HUES64 (cell line): ENCODE results near the gene PRAC1. TPM values are rescaled to one million over a fixed set of nuclear protein-coding genes. Genes with fewer than 3 reads are reported as not detected.

Experiments used
- H3K27ac ChIP-seq: 2 replicates; pipeline ENCODE4 v1.7.0; 2013; ENCODE audit warnings: low read depth, low read length, inconsistent platforms
- H3K27me3 ChIP-seq: 2 replicates; pipeline ENCODE4 v1.6.1; 2013; ENCODE audit warnings: mild to moderate bottlenecking, low read length; ENCODE audit not compliant: insufficient read depth
- H3K36me3 ChIP-seq: 2 replicates; pipeline ENCODE4 v1.6.1; 2013; ENCODE audit warnings: mild to moderate bottlenecking, low read length; ENCODE audit not compliant: insufficient read depth
- H3K4me1 ChIP-seq: 2 replicates; pipeline ENCODE4 v1.6.1; 2013; ENCODE audit warnings: mild to moderate bottlenecking, low read length, moderate library complexity; ENCODE audit not compliant: insufficient read depth
- H3K4me3 ChIP-seq: 2 replicates; pipeline ENCODE4 v1.5.1; 2013; ENCODE audit warnings: mild to moderate bottlenecking, low read length, moderate library complexity
- H3K9ac ChIP-seq: 2 replicates; pipeline ENCODE4 v1.6.1; 2013; ENCODE audit warnings: mild to moderate bottlenecking, low read depth, low read length
- H3K9me3 ChIP-seq: 2 replicates; pipeline ENCODE4 v1.6.1; 2013; ENCODE audit warnings: low read depth, low read length; ENCODE audit not compliant: insufficient read depth
- WGBS: fragments of 150-250, 120-280 bp; methylation state at CpG from one replicate; pipeline ENCODE4 v1.1.7; 2013; ENCODE audit warnings: missing lambda C conversion rate; 5-methylcytosine and 5-hydroxymethylcytosine counted together
- polyA plus RNA-seq, 2 experiments: library from polyadenylated mRNA; stranded (reverse); fragments of 50-300 nt; gene quantifications; one replicate each; pipeline ENCODE4 v1.2.3, GENCODE V29; 2013

Gene PRAC1
- polyA plus RNA-seq (2013, experiment 1 of 2) = not detected
- not detected for polyA plus RNA-seq (2013, experiment 2 of 2)

DNA sequence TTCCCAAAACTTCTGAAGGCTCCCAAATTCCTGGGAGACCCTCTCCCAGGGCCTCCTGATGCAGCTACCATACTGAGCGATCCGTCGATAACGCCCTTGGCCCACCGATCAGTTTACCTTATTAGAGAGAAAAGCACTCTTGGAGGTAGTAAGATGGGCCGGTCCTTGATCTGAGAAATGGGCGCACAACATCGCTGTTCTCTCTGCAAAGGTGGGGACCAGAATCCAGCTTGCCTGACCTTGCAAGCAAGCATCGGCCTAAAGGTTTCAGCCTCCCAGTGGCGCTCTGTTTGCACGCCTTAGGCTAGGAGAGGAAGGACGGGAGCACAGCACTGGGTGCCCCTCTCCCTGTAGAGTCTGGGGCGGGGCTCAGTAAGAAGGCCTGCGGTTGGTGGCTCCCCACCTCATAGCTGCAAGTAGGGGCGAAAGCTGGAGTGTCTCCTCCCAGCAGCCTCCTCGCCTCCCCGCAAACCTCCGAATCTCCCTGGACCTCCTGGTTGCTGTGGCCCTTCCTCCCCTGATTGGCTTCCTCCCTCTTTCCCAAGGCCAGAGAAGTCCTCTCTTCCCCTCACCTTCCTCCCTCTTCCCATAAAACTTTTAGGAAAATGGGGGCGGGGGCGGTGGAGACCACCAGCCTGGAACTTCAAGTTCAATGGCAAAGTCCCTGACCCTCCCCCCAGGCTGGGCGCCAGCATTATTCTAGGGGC is at the start of gene PRAC1:
Gene PRAC1 (minus strand): TSS at position 318 of the 707 bp plus-strand sequence. CDS start 126 bp downstream, at position 192.
- H3K27ac ChIP-seq = no peak within 1 kb of the TSS
- no peaks in the 10 kb centered on the region for H3K36me3 ChIP-seq
- no peak within 1 kb of the TSS for H3K9ac ChIP-seq
- peak within 1 kb of the TSS; percentile 32; the same call in 1 of the 2 replicates for H3K4me3 ChIP-seq
- no peaks in the 10 kb centered on the region for H3K9me3 ChIP-seq
- H3K4me1 ChIP-seq = peaks cover 27% of the 10 kb centered on the region
- WGBS = 17% methylated on average over 21 of the region's 21 CpGs
- peaks cover 100% of the 10 kb centered on the region for H3K27me3 ChIP-seq

DNA sequence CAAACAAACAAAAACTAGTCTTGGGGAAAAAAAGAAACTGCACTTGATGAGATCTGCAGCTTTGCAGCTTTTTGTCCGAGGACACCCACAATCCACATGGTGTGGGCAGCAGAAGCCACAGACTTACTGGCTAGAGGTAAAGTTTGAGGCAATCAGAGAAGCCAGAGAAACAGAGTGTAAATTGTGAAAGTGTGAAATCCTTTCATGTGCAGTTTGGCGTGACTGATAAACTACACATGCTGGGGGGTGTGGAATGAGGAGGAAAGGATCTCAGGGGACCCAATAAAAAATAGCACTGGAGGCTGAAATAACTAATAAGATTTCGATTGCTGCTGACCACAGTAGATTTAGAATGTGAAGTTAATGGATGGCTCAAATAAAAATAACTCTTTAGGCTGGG is 48.6 kb upstream of the PRAC1 start:
- no peaks in the 10 kb centered on the region for H3K36me3 ChIP-seq
- no peaks in the 10 kb centered on the region for H3K4me1 ChIP-seq
- H3K9ac ChIP-seq = no peak overlapping the region
- peaks cover 4% of the 10 kb centered on the region for H3K27me3 ChIP-seq
- no peak overlapping the region for H3K27ac ChIP-seq
- 87% methylated on average over 3 of the region's 3 CpGs for WGBS
- no peak overlapping the region for H3K4me3 ChIP-seq
- H3K9me3 ChIP-seq = no peaks in the 10 kb centered on the region

DNA sequence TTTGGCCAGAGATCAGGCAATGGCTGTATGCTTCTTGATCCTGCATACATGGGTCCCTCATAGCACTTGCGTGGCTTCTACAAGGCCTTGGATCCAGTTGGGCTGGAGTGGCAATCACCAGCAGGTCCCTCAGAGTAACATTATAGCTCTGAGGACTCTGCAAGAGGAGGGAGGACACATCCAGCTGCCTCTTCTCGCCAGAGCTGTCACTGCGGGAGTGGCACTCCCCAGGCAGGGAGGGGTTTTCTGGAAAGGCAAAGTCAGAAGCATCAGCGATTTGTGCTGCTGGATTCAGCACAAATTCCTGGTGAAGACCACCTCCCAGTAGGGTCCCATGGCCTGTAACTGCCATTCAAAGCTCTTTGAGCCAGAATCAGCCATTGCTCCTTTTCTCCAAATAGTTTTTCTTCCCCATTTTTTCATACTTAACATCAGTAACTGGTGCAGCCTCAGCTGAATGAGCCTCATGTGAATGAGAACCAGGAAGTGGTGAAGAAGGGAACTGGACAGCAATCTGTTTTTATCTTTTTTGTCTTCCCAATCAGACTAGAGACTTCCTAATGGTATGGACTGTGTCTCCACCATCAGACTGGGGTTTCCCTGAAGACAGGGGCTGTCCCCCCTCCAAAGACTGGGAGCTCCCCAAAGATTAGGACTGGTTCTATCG is 46.8 kb upstream of the PRAC1 start:
- no peak overlapping the region for H3K27ac ChIP-seq
- H3K4me1 ChIP-seq = no peaks in the 10 kb centered on the region
- H3K9ac ChIP-seq = no peak overlapping the region
- H3K27me3 ChIP-seq = peaks cover 15% of the 10 kb centered on the region
- H3K9me3 ChIP-seq = no peaks in the 10 kb centered on the region
- no peak overlapping the region for H3K4me3 ChIP-seq
- no peaks in the 10 kb centered on the region for H3K36me3 ChIP-seq
- WGBS = 79% methylated on average over 5 of the region's 5 CpGs

DNA sequence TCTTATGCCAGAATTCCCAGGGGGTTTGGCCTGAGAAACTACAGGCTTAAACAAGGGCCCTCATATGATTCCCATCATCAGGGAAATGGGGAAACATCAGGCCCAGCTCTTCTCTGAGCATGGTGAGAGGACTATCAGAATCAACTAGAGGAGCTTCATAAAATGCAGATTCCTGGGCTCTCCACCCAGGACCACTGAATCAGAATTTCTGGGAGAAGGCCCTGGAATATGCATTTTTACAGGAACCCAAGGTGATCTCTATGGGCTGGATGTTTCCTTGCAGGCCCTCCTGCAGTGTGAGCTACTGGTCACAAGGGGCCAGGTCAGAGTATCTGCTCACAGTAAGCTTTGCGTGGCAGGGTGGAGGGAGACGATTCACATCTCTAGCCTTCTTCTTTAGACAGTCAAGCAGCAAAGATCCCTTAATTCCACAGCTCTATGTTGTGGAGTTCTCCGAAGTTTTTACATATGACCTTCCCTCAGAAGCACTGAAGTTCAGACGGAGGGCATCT is 45.0 kb upstream of the PRAC1 start:
- H3K9me3 ChIP-seq = no peaks in the 10 kb centered on the region
- no peaks in the 10 kb centered on the region for H3K36me3 ChIP-seq
- no peak overlapping the region for H3K27ac ChIP-seq
- H3K4me3 ChIP-seq = no peak overlapping the region
- WGBS = 90% methylated on average over 4 of the region's 4 CpGs
- H3K9ac ChIP-seq = no peak overlapping the region
- no peaks in the 10 kb centered on the region for H3K4me1 ChIP-seq
- H3K27me3 ChIP-seq = peaks cover 33% of the 10 kb centered on the region

DNA sequence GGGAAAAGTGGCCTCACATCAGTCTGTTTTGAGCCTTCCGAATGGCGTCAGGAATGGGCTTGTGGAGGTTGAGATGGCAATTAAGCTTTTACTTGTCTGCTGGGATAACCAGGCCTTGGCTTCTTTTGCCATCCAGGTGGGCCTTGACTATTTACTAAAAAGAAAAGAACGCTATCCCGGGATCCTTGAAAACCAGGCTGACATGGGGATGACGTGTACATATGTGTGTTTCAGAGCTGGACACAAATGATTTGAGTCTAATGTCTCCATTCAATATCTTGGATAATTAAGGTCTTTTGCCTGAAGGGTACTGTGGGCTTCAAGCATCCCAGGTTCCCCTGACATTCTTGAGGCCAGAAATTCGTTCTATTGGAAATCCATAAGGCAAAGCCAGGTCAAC is 38.8 kb upstream of the PRAC1 start:
- H3K9ac ChIP-seq = no peak overlapping the region
- H3K36me3 ChIP-seq = no peaks in the 10 kb centered on the region
- H3K27ac ChIP-seq = no peak overlapping the region
- H3K4me1 ChIP-seq = no peaks in the 10 kb centered on the region
- no peak overlapping the region for H3K4me3 ChIP-seq
- no peaks in the 10 kb centered on the region for H3K9me3 ChIP-seq
- H3K27me3 ChIP-seq = peaks cover 86% of the 10 kb centered on the region
- 72% methylated on average over 6 of the region's 6 CpGs for WGBS

DNA sequence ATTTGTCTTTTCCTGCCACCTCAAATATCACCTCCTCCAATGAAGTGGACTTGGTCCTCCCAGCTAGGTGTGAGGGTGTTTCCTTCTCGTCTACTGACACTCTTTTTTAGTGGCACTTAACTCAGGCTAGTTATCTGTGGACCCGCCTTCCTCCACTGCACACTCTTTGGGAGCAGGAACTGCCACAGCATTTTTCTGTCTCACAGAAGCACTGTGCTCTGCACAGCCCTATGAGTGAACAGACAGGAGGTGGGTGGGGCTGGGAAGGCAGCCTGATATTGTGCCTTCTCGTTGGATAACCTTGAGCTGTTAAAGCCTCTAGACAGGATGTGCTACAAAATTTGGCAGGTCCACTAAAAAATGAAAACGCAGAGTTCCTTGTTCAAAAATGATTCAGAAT is 38.1 kb upstream of the PRAC1 start:
- H3K27me3 ChIP-seq = peaks cover 93% of the 10 kb centered on the region
- no peak overlapping the region for H3K27ac ChIP-seq

DNA sequence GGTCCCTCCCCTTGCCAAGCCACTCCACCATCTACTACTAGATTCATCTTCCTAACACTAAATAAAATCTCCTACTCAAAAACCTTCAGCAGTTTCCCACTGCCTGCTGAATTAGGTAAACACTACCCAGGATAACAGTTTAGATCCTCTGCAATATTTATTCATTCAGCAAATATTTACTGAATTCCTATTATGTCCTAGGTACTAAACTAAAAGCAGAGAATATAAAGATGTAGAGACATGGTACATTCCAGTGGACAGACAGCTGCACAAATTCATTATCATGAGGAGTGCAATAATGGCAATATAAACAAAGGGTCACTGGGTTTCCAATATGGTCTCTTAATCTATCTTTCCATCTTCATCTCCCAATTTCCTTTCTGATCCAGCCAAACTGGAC is 37.0 kb upstream of the PRAC1 start:
- H3K27ac ChIP-seq = no peak overlapping the region

More for the DNA sequence above, 38.1 kb upstream of the PRAC1 start:
- Histone ChIP-seq H3K4me3 (no peak overlapping the region), H3K9me3 (no peaks in the 10 kb centered on the region), H3K4me1 (no peaks in the 10 kb centered on the region), H3K9ac (no peak overlapping the region), H3K36me3 (no peaks in the 10 kb centered on the region)
- 90% methylated on average over 4 of the region's 4 CpGs for WGBS

DNA sequence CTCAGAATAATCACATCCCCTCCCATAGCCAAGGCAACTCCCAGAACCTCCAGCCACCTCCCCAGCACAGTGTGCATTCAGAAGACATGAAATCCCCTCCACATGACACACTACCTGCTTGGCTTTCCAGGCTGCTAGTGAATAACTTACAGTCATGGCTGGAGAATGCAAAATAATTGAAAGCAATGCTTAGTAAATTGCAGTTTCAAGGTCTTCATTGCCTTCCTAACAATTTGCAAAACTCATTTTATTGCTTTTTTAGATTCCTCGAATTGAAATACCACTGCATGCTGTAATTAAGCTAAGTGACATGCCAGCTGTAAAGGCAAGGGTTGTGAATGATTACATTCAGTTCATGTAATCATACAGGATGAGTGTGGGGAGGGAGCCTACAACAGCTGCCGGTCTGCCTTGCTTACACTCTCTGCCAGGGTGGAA is 35.2 kb upstream of the PRAC1 start:
- 64% methylated on average over 2 of the region's 2 CpGs for WGBS
- Histone ChIP-seq H3K27me3 (peaks cover 95% of the 10 kb centered on the region), H3K36me3 (no peaks in the 10 kb centered on the region), H3K27ac (no peak overlapping the region), H3K4me1 (no peaks in the 10 kb centered on the region), H3K4me3 (no peak overlapping the region), H3K9me3 (no peaks in the 10 kb centered on the region), H3K9ac (no peak overlapping the region)

More for the DNA sequence above, 37.0 kb upstream of the PRAC1 start:
- Histone ChIP-seq H3K4me1 (no peaks in the 10 kb centered on the region), H3K9me3 (no peaks in the 10 kb centered on the region), H3K27me3 (peaks cover 95% of the 10 kb centered on the region), H3K4me3 (no peak overlapping the region), H3K36me3 (no peaks in the 10 kb centered on the region), H3K9ac (no peak overlapping the region)

DNA sequence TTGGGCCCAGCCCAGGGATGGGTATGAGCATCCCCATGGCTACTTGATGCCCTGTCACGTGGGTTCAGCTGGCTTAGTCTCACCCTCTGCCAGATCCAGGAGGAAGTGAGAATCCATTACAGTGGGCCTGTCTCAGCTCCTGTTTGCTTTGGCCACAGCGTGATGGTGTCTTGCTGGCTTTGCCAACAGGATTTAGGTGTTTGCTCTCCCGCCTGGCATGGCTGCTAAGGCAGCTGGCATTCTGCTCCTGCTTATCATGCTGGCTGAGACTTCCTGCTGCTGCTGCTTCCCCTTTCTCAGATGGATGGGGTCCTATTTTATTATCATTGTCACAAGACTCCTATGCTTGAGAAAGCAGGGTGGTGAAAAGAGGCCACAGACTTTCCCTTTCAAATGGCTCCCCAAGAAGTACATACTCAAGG is 34.5 kb upstream of the PRAC1 start:
- Histone ChIP-seq H3K4me1 (no peaks in the 10 kb centered on the region), H3K9me3 (no peaks in the 10 kb centered on the region), H3K27me3 (peaks cover 96% of the 10 kb centered on the region), H3K27ac (no peak overlapping the region), H3K9ac (no peak overlapping the region), H3K4me3 (no peak overlapping the region), H3K36me3 (no peaks in the 10 kb centered on the region)
- 80% methylated on average over 3 of the region's 3 CpGs for WGBS

DNA sequence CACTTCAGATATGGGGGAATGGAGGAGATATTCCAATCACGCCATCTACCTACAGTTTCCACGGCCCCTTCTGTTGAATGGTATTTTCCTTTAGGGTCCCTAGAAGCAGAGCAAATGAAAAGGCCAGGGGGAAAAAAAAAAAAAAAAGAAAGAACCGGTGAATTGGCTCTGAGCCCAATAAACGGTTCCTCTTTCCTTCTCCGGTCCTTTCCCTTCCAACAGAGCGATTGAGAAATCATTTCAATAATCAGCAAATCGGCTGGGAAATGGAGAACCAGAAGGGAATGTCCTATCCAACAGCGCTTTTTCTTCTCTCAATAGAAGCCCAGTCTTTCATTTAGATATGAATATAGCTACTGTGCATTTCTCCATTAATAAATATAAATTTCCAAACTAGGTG is 33.0 kb upstream of the PRAC1 start:
- Histone ChIP-seq H3K9ac (no peak overlapping the region), H3K4me1 (no peaks in the 10 kb centered on the region), H3K27ac (no peak overlapping the region), H3K27me3 (peaks cover 97% of the 10 kb centered on the region), H3K4me3 (peak overlapping the region; percentile 11; the same call in 1 of the 2 replicates), H3K9me3 (no peaks in the 10 kb centered on the region), H3K36me3 (no peaks in the 10 kb centered on the region)
- 17% methylated on average over 5 of the region's 8 CpGs for WGBS

DNA sequence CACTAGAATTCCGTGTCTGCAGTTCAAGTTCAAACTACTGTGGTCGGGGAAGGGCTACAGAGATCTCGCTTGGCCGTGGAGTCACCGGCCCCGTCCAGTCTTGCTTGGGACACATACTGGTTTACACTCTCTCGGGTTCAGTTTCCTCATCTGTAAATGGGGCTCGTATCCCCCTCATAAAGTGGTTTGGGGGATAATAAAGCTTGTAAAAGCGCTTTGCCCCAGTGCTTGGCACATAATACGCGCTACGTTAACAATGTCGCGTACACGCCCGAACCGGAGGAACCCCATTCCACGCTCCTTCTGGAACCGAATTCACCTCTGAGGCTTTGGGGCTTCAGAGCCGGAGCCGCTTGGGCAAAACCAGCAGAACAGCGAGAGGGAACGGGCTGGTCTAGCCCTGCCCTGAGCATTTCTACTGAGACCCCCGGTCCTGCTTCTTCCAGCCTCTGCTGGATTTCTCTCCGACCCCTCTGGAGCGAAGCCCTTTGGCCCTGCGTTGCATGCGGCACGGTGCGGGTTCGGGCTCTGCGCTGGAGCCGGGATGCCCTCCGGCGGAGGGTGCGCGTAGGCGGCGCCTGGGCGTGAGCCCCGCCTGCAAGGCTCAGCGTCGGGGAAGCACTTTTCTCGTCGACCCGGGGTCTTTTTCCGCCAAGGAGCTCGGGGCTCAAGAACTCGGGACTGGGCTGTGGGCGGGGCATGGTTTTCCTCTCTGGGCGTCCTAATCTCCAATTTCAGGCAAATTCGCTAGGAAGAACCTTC is 32.4 kb upstream of the PRAC1 start:
- WGBS = 3% methylated on average over 52 of the region's 52 CpGs
- Histone ChIP-seq H3K27ac (no peak overlapping the region), H3K27me3 (peaks cover 99% of the 10 kb centered on the region), H3K9me3 (no peaks in the 10 kb centered on the region), H3K9ac (no peak overlapping the region), H3K4me3 (peak overlapping the region; percentile 11; the same call in 1 of the 2 replicates), H3K4me1 (no peaks in the 10 kb centered on the region), H3K36me3 (no peaks in the 10 kb centered on the region)
